ENCODE data around the gene MED15.
"Not testable (repeated sequence)": the region's sequence is repeated elsewhere in the genome, so short reads cannot be mapped to it uniquely, and the experiment has no call there.

The MED15 gene

DNA sequence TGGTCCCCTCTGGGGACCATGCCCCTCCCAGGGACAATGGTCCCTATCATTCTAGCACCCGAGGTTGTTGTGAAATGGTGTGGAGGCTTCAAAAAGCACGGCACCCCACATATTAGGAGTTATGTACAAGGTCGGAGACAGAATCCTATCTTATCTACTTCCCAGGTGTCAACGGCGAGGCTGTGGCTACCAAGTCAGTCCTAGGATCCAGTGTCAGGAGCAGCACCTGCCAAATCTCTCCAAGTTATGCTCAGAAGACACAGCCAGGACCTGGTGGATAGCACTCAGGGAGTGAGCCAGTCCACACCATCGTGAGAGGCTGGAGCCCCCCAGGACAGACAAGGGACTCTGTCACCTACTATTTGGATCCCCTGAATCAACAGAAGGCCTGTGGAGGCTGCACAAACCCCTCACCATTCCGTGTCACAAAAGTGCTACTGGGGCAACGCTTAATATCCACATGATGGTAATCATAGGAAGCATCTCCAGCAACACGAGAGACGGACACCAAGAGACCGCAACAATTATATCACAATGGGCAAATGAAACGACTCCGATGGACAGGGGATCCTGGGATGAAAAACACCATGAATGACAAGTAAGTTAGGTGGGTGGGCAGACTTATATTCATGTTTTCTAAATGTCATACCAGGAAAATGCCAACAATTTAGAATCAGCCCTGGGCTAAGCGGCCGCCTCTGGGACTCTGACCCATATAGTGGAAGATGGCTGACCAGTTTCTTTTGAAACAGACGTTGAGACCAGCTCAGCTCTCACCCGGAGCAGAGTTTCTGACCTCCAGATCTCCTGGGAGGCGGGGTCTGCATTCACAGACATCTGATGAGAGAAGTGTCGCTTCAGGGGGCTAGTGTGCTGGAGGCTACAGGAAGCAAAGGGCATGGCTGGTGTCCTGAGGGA is 108.4 kb downstream of the MED15 start:
- H3K4me1 ChIP-seq (ENCODE audit: control insufficient read depth, insufficient read depth, low read length), result no peaks in the 10 kb centered on the region
- no peaks in the 10 kb centered on the region for H3K36me3 ChIP-seq (ENCODE audit: control insufficient read depth, insufficient read depth, low read length)
- H3K9ac ChIP-seq (ENCODE audit: low read length), result no peak overlapping the region
- H3K27me3 ChIP-seq (ENCODE audit: control insufficient read depth, insufficient read depth, low read length), result peaks cover 4% of the 10 kb centered on the region
- no peaks in the 10 kb centered on the region for H3K9me3 ChIP-seq (ENCODE audit: control insufficient read depth, low read length)
- no peak overlapping the region for H3K4me3 ChIP-seq (ENCODE audit: low read length)

DNA sequence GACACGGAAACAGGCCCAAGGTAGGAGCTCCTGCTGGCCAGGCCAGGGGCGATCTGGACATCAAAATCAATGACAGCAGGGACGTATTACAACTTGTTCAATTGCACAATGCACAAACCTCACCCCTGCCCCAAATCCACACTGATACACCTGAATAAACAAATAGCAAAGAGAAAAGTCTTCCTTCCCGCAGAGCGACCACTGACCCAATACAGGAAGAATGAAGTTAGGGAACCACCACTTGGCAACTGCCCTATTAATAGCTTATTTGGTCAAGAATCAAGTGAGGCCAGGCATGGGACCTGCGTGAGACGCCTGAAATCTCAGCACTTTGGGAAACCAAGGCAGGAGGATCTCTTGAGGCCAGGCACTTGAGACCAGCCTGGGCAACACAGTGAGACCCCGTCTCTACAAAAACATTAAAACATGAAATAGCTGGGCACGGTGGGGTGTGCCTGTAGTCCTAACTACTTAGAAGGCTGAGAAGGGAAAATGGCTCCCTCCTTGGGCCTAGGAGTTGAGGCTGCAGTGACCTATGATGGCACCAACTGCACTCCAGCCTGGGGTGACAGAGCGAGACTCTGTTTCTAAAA is 109.1 kb downstream of the MED15 start:
- H3K4me3 ChIP-seq (ENCODE audit: low read length), result no peak overlapping the region
- H3K36me3 ChIP-seq (ENCODE audit: control insufficient read depth, insufficient read depth, low read length), result no peaks in the 10 kb centered on the region
- no peaks in the 10 kb centered on the region for H3K4me1 ChIP-seq (ENCODE audit: control insufficient read depth, insufficient read depth, low read length)

DNA sequence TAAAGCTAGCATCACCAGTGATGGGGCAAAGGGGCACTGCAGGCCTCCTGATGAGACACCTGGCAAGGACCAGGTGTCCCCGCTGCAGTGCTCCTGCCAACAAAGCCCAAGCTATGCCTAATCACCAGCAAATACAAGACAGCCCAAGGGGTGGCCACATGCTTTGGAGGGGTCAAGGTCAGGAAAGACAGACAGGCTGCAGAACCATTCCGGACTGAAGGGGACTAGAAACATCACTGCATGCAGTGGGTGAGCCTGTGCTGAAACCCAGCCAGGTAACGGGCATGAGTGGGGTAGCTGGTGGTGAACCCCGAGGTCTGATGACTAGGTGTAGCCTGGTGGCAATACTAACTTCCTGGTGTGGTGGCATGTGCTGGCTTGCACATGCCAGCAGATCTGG is 111.1 kb downstream of the MED15 start:
- no peaks in the 10 kb centered on the region for H3K4me1 ChIP-seq (ENCODE audit: control insufficient read depth, insufficient read depth, low read length)
- H3K4me3 ChIP-seq (ENCODE audit: low read length), result no peak overlapping the region
- H3K9ac ChIP-seq (ENCODE audit: low read length), result no peak overlapping the region
- no peaks in the 10 kb centered on the region for H3K9me3 ChIP-seq (ENCODE audit: control insufficient read depth, low read length)
- H3K27me3 ChIP-seq (ENCODE audit: control insufficient read depth, insufficient read depth, low read length), result peaks cover 2% of the 10 kb centered on the region
- H3K36me3 ChIP-seq (ENCODE audit: control insufficient read depth, insufficient read depth, low read length), result no peaks in the 10 kb centered on the region

More for the DNA sequence above, 109.1 kb downstream of the MED15 start:
- Histone ChIP-seq H3K9me3 (ENCODE audit: control insufficient read depth, low read length) (no peaks in the 10 kb centered on the region), H3K9ac (ENCODE audit: low read length) (no peak overlapping the region), H3K27me3 (ENCODE audit: control insufficient read depth, insufficient read depth, low read length) (peaks cover 4% of the 10 kb centered on the region)

DNA sequence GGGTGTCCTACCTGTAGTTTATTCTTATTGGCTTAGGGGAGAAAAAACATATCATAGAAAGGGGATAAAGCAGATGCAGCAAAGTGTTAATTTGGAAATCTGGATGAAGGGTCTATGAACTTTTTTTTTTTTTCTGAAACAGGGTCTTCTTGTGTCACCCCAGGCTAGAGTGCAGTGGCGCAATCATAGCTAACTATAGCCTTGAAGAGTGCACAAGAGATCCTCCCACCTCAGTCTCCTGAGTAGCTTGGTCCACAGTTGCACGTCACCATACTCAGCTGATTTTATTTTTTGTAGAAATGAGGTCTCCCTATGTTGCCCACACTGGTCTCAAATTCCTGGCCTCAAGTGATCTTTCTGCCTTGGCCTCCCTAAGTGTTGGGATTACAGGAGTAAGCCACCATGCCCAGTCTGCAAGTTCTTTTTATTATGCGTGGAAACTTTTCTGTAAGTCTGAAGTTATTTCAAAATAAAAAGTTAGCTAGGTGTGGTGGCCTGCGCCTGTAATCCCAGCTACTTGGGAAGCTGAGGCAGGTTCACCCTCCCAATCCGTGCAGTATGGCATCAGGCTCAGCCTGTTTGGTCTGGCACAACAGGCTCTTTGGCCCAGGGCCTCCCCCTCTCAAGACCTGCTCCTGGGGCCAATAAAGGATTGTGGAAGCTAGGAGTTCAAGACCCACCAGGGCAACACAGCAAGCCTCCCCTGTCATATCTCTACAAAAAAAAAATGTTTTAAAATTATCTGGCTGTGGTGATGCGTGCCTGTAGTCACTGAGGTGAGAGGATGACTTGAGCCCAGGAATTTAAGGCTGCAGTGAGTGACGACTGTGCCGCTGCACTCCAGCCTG is 111.9 kb downstream of the MED15 start:
- no peak overlapping the region for H3K9ac ChIP-seq (ENCODE audit: low read length)

DNA sequence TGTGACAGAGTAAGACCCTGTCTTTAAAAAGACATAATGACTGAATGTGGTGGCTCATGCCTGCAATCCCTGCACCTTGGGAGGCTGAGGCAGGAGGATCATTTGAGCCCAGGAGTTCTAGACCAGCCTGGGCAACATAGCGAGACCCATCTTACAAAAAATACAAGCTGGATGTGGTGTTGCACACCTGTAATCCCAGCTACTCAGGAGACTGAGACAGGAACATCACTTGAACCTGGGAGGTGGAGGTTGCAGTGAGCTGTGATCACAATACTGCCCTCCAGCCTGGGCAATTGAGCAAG is 112.4 kb downstream of the MED15 start:
- not testable (repeated sequence) for H3K4me1 ChIP-seq (ENCODE audit: control insufficient read depth, insufficient read depth, low read length); H3K9me3 ChIP-seq (ENCODE audit: control insufficient read depth, low read length)

More for the DNA sequence above, 111.9 kb downstream of the MED15 start:
- H3K9me3 ChIP-seq (ENCODE audit: control insufficient read depth, low read length), result no peaks in the 10 kb centered on the region
- H3K36me3 ChIP-seq (ENCODE audit: control insufficient read depth, insufficient read depth, low read length), result no peaks in the 10 kb centered on the region
- no peaks in the 10 kb centered on the region for H3K27me3 ChIP-seq (ENCODE audit: control insufficient read depth, insufficient read depth, low read length)
- H3K4me3 ChIP-seq (ENCODE audit: low read length), result no peak overlapping the region
- H3K4me1 ChIP-seq (ENCODE audit: control insufficient read depth, insufficient read depth, low read length), result no peaks in the 10 kb centered on the region

DNA sequence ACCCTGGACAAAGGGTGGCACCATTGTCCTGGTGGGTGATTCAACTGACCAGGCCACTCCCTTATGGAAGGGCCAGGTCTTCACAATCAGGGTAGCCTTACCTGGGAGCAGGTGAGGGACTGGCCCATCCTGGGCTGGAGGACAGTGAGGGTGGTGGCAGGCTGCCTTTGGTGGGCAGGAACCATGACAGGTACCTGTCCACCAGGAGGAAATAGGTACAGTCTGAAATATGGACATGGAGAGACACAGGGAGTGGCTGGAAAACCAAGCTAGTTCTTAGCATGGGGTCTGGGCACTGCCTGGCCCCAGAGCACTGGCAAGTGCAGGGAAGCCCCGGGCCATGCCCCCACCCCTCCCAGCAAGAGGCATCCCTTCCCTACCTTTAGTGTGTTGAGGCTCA is 113.8 kb downstream of the MED15 start:
- Histone ChIP-seq H3K4me3 (ENCODE audit: low read length) (no peak overlapping the region), H3K36me3 (ENCODE audit: control insufficient read depth, insufficient read depth, low read length) (no peaks in the 10 kb centered on the region), H3K9ac (ENCODE audit: low read length) (no peak overlapping the region), H3K4me1 (ENCODE audit: control insufficient read depth, insufficient read depth, low read length) (no peaks in the 10 kb centered on the region), H3K27me3 (ENCODE audit: control insufficient read depth, insufficient read depth, low read length) (no peaks in the 10 kb centered on the region), H3K9me3 (ENCODE audit: control insufficient read depth, low read length) (no peaks in the 10 kb centered on the region)

More for the DNA sequence above, 112.4 kb downstream of the MED15 start:
- not testable (repeated sequence) for H3K27me3 ChIP-seq (ENCODE audit: control insufficient read depth, insufficient read depth, low read length); H3K9ac ChIP-seq (ENCODE audit: low read length); H3K4me3 ChIP-seq (ENCODE audit: low read length); H3K36me3 ChIP-seq (ENCODE audit: control insufficient read depth, insufficient read depth, low read length)

DNA sequence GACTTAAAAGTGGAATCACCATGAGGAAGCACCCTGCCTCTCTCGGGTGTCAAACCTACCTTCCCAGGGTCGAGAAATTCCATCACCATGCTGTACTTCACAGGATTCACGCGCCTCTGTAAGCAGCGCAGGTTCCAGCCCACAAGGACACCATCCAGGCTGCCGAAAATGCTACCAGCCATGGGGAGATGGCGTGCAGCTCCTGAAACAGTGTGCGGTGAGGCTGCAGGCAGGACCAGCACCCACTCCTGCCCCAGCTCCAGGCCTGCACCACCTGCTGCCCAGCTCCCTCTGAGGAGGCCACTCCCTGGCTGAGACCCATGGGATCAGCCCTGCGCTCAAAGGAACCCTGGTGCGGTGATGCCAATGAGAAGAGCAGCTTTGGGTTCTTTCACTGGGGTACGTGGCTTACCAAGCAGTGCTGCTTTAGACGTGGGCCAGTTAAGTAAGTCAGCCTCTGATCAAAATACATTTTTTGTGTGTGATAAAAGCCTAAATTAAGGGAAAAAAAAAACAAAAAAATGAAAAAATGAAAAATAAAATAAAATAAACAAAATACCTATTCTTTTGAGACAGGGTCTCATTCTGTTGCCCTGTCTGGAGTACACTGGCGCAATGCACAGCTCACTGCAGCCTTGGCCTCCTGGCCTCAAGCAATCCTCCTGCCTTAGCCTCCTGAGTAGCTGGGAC is 115.4 kb downstream of the MED15 start:
- H3K4me1 ChIP-seq (ENCODE audit: control insufficient read depth, insufficient read depth, low read length), result no peaks in the 10 kb centered on the region
- H3K4me3 ChIP-seq (ENCODE audit: low read length), result no peak overlapping the region
- H3K27me3 ChIP-seq (ENCODE audit: control insufficient read depth, insufficient read depth, low read length), result no peaks in the 10 kb centered on the region
- H3K9ac ChIP-seq (ENCODE audit: low read length), result no peak overlapping the region
- H3K9me3 ChIP-seq (ENCODE audit: control insufficient read depth, low read length), result no peaks in the 10 kb centered on the region
- no peaks in the 10 kb centered on the region for H3K36me3 ChIP-seq (ENCODE audit: control insufficient read depth, insufficient read depth, low read length)

DNA sequence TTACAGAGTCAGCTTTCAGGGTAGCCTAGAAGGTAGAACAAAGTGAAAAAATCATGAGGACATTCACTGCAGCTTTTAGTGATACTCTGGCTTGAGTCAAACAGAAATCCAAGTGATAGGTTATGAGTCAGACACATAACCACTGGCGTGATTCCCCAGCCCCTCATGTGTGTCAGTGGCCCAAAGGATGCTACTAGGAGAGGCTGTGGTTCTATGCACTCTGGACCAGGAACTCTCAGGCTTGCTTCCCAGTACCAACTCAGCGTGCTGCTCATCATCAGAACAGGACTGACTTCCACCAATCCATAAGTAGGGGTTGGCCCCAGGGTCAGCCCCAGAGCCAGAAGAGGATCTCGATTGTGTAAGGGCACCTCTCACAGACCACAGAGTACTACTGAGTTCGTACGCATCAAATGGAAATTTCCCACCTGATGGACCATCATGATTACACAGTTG is 116.8 kb downstream of the MED15 start:
- H3K9ac ChIP-seq (ENCODE audit: low read length), result no peak overlapping the region
- no peaks in the 10 kb centered on the region for H3K9me3 ChIP-seq (ENCODE audit: control insufficient read depth, low read length)

DNA sequence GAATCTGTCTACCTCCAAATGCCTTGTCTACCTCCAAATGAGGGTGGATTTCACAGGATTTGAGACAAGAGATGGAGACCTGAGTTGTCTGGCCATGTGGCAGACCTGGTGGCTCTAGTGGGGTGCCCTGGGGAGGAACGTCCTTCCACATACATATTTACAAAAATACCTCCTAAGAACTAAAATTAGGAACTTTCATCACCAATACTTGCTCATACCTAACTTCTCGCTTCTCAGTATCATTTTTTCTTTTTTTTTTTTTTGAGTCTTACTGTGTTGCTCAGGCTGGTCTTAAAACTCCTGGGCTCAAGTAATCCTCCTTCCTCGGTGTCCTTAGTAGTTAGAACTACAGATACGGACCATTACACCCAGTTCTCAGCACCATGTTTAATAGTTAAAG is 117.9 kb downstream of the MED15 start:
- no peaks in the 10 kb centered on the region for H3K9me3 ChIP-seq (ENCODE audit: control insufficient read depth, low read length)

More for the DNA sequence above, 116.8 kb downstream of the MED15 start:
- no peaks in the 10 kb centered on the region for H3K4me1 ChIP-seq (ENCODE audit: control insufficient read depth, insufficient read depth, low read length)
- H3K4me3 ChIP-seq (ENCODE audit: low read length), result no peak overlapping the region
- H3K27me3 ChIP-seq (ENCODE audit: control insufficient read depth, insufficient read depth, low read length), result no peaks in the 10 kb centered on the region
- no peaks in the 10 kb centered on the region for H3K36me3 ChIP-seq (ENCODE audit: control insufficient read depth, insufficient read depth, low read length)

DNA sequence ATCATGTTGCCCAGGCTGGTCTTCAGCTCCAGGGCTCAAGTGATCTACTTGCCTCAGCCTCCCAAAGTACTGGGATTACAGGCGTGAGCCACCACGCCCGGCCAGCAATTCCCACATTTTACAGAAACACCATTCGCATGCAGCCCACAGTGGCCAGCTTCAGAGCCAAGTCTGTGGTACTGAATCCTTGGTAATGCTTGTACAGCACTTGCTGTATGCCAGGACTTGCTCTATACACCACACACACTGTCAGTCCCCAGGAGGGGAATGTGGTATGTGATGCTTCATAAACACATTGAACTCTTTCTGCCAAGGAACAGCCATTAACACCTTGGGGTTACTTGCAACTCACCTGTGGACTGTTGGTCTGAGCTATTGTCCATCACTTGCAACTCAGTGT is 119.4 kb downstream of the MED15 start:
- Histone ChIP-seq H3K4me3 (ENCODE audit: low read length) (no peak overlapping the region), H3K9ac (ENCODE audit: low read length) (no peak overlapping the region)

More for the DNA sequence above, 117.9 kb downstream of the MED15 start:
- Histone ChIP-seq H3K9ac (ENCODE audit: low read length) (no peak overlapping the region), H3K4me3 (ENCODE audit: low read length) (no peak overlapping the region), H3K27me3 (ENCODE audit: control insufficient read depth, insufficient read depth, low read length) (no peaks in the 10 kb centered on the region), H3K36me3 (ENCODE audit: control insufficient read depth, insufficient read depth, low read length) (no peaks in the 10 kb centered on the region), H3K4me1 (ENCODE audit: control insufficient read depth, insufficient read depth, low read length) (no peaks in the 10 kb centered on the region)

DNA sequence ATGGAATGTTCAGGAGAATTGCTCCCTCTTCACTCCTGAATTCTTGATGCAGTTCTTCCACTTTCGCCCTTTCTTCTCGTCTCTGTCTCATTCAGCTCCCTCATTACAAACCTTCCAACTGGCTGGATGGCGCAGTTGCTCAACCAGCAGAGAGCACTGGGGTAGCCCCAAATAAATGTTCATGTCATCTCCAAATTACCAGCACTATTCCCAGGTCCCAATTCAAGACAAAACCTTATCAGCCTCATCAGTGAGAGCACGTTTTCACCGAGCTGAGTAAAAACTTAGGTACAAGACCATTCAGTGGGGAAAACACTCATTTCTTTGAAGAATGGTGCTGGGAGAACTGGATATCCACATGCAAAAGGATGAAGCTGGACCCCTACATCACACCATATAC is 120.0 kb downstream of the MED15 start:
- no peaks in the 10 kb centered on the region for H3K27me3 ChIP-seq (ENCODE audit: control insufficient read depth, insufficient read depth, low read length)
- no peak overlapping the region for H3K9ac ChIP-seq (ENCODE audit: low read length)

More for the DNA sequence above, 119.4 kb downstream of the MED15 start:
- H3K36me3 ChIP-seq (ENCODE audit: control insufficient read depth, insufficient read depth, low read length), result no peaks in the 10 kb centered on the region
- H3K9me3 ChIP-seq (ENCODE audit: control insufficient read depth, low read length), result no peaks in the 10 kb centered on the region
- no peaks in the 10 kb centered on the region for H3K4me1 ChIP-seq (ENCODE audit: control insufficient read depth, insufficient read depth, low read length)
- H3K27me3 ChIP-seq (ENCODE audit: control insufficient read depth, insufficient read depth, low read length), result no peaks in the 10 kb centered on the region

More for the DNA sequence above, 120.0 kb downstream of the MED15 start:
- no peak overlapping the region for H3K4me3 ChIP-seq (ENCODE audit: low read length)
- no peaks in the 10 kb centered on the region for H3K36me3 ChIP-seq (ENCODE audit: control insufficient read depth, insufficient read depth, low read length)
- no peaks in the 10 kb centered on the region for H3K9me3 ChIP-seq (ENCODE audit: control insufficient read depth, low read length)
- no peaks in the 10 kb centered on the region for H3K4me1 ChIP-seq (ENCODE audit: control insufficient read depth, insufficient read depth, low read length)
